H1 (cell line): ENCODE measurements around the gene TEKT1. TPM values are rescaled to one million over a fixed set of nuclear protein-coding genes. Genes with fewer than 3 reads are reported as not detected.

Experiments used
- CTCF ChIA-PET: fragments of 300-600 bp; sonication (Branson Sonifier 250); formaldehyde crosslinking; loops from one replicate; lab custom pipeline; 2021; ENCODE audit not compliant: partially characterized antibody; lab: Charles Lee
- POLR2A ChIA-PET: fragments of 300-600 bp; sonication (Branson Sonifier 250); formaldehyde crosslinking; loops from one replicate; lab custom pipeline; 2021; ENCODE audit warnings: inconsistent platforms; ENCODE audit not compliant: partially characterized antibody; lab: Charles Lee
- DNase-seq, 2 experiments: peaks; one replicate each; pipeline versions ENCODE4 v3.0.0 to v3.0.0-alpha.2; 2010 to 2022; ENCODE audit warnings: low spot score in 2 of 2, low read depth in 1 of 2, mixed read lengths in 1 of 2
- FAIRE-seq: peaks from 2 replicates; lab custom pipeline; 2011; peaks lifted over from hg19 to GRCh38; lab: Jason Lieb, UNC
- H2AFZ ChIP-seq: 2 replicates; pipeline ENCODE4 v1.8.1; 2012; ENCODE audit warnings: low read length, inconsistent platforms
- H2AK5ac ChIP-seq: 2 replicates; pipeline ENCODE4 v1.6.1; 2013; ENCODE audit warnings: low read depth, low read length
- H2BK120ac ChIP-seq: replicated peaks from 2 replicates; pipeline ENCODE3; 2013; ENCODE audit warnings: low read depth, low read length, inconsistent platforms
- H2BK12ac ChIP-seq: 2 replicates; pipeline ENCODE4 v1.6.1; 2013; ENCODE audit warnings: low read depth, low read length
- H2BK15ac ChIP-seq: 2 replicates; pipeline ENCODE4 v1.6.1; 2013; ENCODE audit warnings: low read length
- H2BK20ac ChIP-seq: 2 replicates; pipeline ENCODE4 v1.6.1; 2013; ENCODE audit warnings: low read length
- H2BK5ac ChIP-seq: 2 replicates; pipeline ENCODE4 v1.6.1; 2013; ENCODE audit warnings: low read depth, low read length
- H3K14ac ChIP-seq: 2 replicates; pipeline ENCODE4 v1.6.1; 2013; ENCODE audit warnings: inconsistent platforms; ENCODE audit not compliant: insufficient read length
- H3K18ac ChIP-seq: 2 replicates; pipeline ENCODE4 v1.6.1; 2013; ENCODE audit warnings: low read length; ENCODE audit errors: extremely low read depth
- H3K23ac ChIP-seq: 2 replicates; pipeline ENCODE4 v1.6.1; 2013; ENCODE audit warnings: inconsistent platforms; ENCODE audit not compliant: insufficient read length
- H3K23me2 ChIP-seq: 2 replicates; pipeline ENCODE4 v1.6.1; 2013; ENCODE audit warnings: low read depth, low read length
- H3K27ac ChIP-seq: 2 replicates; pipeline ENCODE4 v1.6.1; 2011; ENCODE audit warnings: low read depth, low read length, inconsistent platforms
- H3K27me3 ChIP-seq, 4 experiments: replicated peaks in 1 of 4; 1 replicate in 1 of 4; 2 replicates in 3 of 4; pipeline versions ENCODE4 v1.6.1 to v1.8.1; 2011 to 2013; ENCODE audit warnings: low read length in 3 of 4, mild to moderate bottlenecking in 3 of 4, inconsistent platforms in 2 of 4, mixed read lengths in 2 of 4, moderate library complexity in 1 of 4; ENCODE audit not compliant: control insufficient read depth in 3 of 4, insufficient read depth in 3 of 4; ENCODE audit errors: extremely low read depth in 1 of 4
- H3K36me3 ChIP-seq, 4 experiments: 2 replicates each; pipeline versions ENCODE4 v1.6.1 to v1.8.1; 2011 to 2013; ENCODE audit warnings: mild to moderate bottlenecking in 4 of 4, low read length in 3 of 4, moderate library complexity in 2 of 4, control low read depth in 1 of 4, inconsistent platforms in 1 of 4; ENCODE audit not compliant: insufficient read depth in 4 of 4, control insufficient read depth in 2 of 4
- H3K4ac ChIP-seq: replicated peaks from 2 replicates; pipeline ENCODE3; 2013; ENCODE audit warnings: low read length, low read depth, mixed read lengths, inconsistent platforms; ENCODE audit not compliant: insufficient read length
- H3K4me1 ChIP-seq, 4 experiments: replicated peaks in 1 of 4; 1 replicate in 1 of 4; 2 replicates in 3 of 4; pipeline versions ENCODE4 v1.6.1 to v1.8.1; 2011 to 2013; ENCODE audit warnings: low read length in 3 of 4, inconsistent platforms in 2 of 4, mixed read lengths in 1 of 4; ENCODE audit not compliant: insufficient read depth in 4 of 4, control insufficient read depth in 3 of 4
- H3K4me2 ChIP-seq, 2 experiments: 2 replicates each; pipeline versions ENCODE4 v1.6.1 to v1.8.1; 2011 to 2013; ENCODE audit warnings: low read depth in 2 of 2, low read length in 2 of 2, control low read depth in 1 of 2, inconsistent platforms in 1 of 2, mild to moderate bottlenecking in 1 of 2; ENCODE audit not compliant: insufficient read depth in 1 of 2
- H3K4me3 ChIP-seq, 4 experiments: fragments of 200-600, 300-600 bp in 1 of 4; sonication (generic), shearing (Covaris generic), sonication (Bioruptor Twin) in 1 of 4; 2 replicates each; pipeline versions ENCODE4 v1.5.1 to v1.8.1; 2011 to 2016; ENCODE audit warnings: low read length in 4 of 4, low read depth in 3 of 4, control low read depth in 2 of 4, inconsistent platforms in 2 of 4, mild to moderate bottlenecking in 2 of 4, mixed read lengths in 1 of 4, moderate library complexity in 1 of 4; ENCODE audit not compliant: insufficient read depth in 2 of 4; ENCODE audit errors: extremely low read depth in 1 of 4
- H3K56ac ChIP-seq: replicated peaks from 2 replicates; pipeline ENCODE3; 2013; ENCODE audit warnings: low read depth, mild to moderate bottlenecking, mixed read lengths, low read length, inconsistent platforms; ENCODE audit not compliant: insufficient read length
- H3K79me1 ChIP-seq: 2 replicates; pipeline ENCODE4 v1.6.1; 2013; ENCODE audit warnings: low read depth, low read length, control low read depth
- H3K79me2 ChIP-seq, 2 experiments: 2 replicates each; pipeline versions ENCODE4 v1.6.1 to v1.8.1; 2012 to 2013; ENCODE audit warnings: low read length in 2 of 2, mild to moderate bottlenecking in 2 of 2, inconsistent platforms in 1 of 2; ENCODE audit not compliant: insufficient read depth in 2 of 2, control insufficient read depth in 1 of 2
- H3K9ac ChIP-seq, 4 experiments: replicated peaks in 1 of 4; 1 replicate in 1 of 4; 2 replicates in 3 of 4; pipeline versions ENCODE4 v1.6.1 to v1.8.1; 2011 to 2013; ENCODE audit warnings: low read depth in 3 of 4, low read length in 3 of 4, control low read depth in 2 of 4, mild to moderate bottlenecking in 2 of 4, moderate library complexity in 2 of 4, inconsistent platforms in 1 of 4; ENCODE audit errors: extremely low read depth in 1 of 4
- H3K9me3 ChIP-seq, 2 experiments: 2 replicates each; pipeline versions ENCODE4 v1.6.1 to v1.8.1; 2012 to 2013; ENCODE audit warnings: mild to moderate bottlenecking in 2 of 2, moderate library complexity in 2 of 2, control low read depth in 1 of 2, inconsistent platforms in 1 of 2, low read depth in 1 of 2, low read length in 1 of 2, mixed read lengths in 1 of 2; ENCODE audit not compliant: insufficient read depth in 2 of 2
- H4K20me1 ChIP-seq, 2 experiments: replicated peaks in 1 of 2; 2 replicates each; pipeline versions ENCODE3 to v1.8.1; 2011 to 2013; ENCODE audit warnings: inconsistent platforms in 2 of 2, low read length in 2 of 2, mild to moderate bottlenecking in 1 of 2; ENCODE audit not compliant: insufficient read depth in 2 of 2, control insufficient read depth in 1 of 2
- H4K5ac ChIP-seq: 2 replicates; pipeline ENCODE4 v1.6.1; 2013; ENCODE audit warnings: low read length, low read depth, mixed read lengths, inconsistent platforms; ENCODE audit not compliant: insufficient read length
- H4K8ac ChIP-seq: 2 replicates; pipeline ENCODE4 v1.8.0; 2013; ENCODE audit warnings: mild to moderate bottlenecking, moderate library complexity, low read length, inconsistent platforms; ENCODE audit not compliant: insufficient read depth; ENCODE audit errors: extremely low read depth
- H4K91ac ChIP-seq: replicated peaks from 2 replicates; pipeline ENCODE3; 2013; ENCODE audit warnings: low read length, mixed read lengths, inconsistent platforms; ENCODE audit not compliant: insufficient read length
- CBX8 ChIP-seq: fragments of 300-800, 300-1000 bp; sonication (generic); IDR thresholded peaks from 2 replicates; pipeline ENCODE4 v1.7.1; 2016; ENCODE audit warnings: low read depth, low read length, borderline replicate concordance
- CEBPB ChIP-seq: IDR thresholded peaks from 2 replicates; pipeline ENCODE4 v1.6.1; 2012; ENCODE audit warnings: low read depth, low read length
- EZH2 ChIP-seq: fragments of 200-600 bp; sonication (generic); IDR thresholded peaks from 2 replicates; pipeline ENCODE4 v1.7.1; 2012; ENCODE audit warnings: low read depth, mild to moderate bottlenecking, moderate library complexity, low read length, inconsistent platforms; ENCODE audit not compliant: severe bottlenecking
- FOSL1 ChIP-seq: IDR thresholded peaks from 2 replicates; pipeline ENCODE4 v1.6.1; 2011; ENCODE audit warnings: mild to moderate bottlenecking, low read depth, low read length, moderate library complexity; ENCODE audit not compliant: insufficient read depth
- GABPA ChIP-seq: IDR thresholded peaks from 2 replicates; pipeline ENCODE4 v1.6.1; 2011; ENCODE audit warnings: mild to moderate bottlenecking, low read length, moderate library complexity, borderline replicate concordance; ENCODE audit not compliant: insufficient read depth
- JUND ChIP-seq: IDR thresholded peaks from 2 replicates; pipeline ENCODE4 v1.6.1; 2011; ENCODE audit warnings: mild to moderate bottlenecking, improper control_type of control experiment, low read length
- POLR2AphosphoS5 ChIP-seq: IDR thresholded peaks from 2 replicates; pipeline ENCODE4 v1.6.1; 2011; ENCODE audit warnings: low read depth, low read length
- RFX5 ChIP-seq: IDR thresholded peaks from 2 replicates; pipeline ENCODE4 v1.6.1; 2011; ENCODE audit warnings: low read depth, low read length, improper control_type of control experiment, borderline replicate concordance
- TAF7 ChIP-seq: optimal IDR thresholded peaks from 2 replicates; pipeline ENCODE3; 2011; ENCODE audit warnings: low read depth, mild to moderate bottlenecking, inconsistent platforms, low read length, moderate library complexity, borderline replicate concordance
- TCF12 ChIP-seq: IDR thresholded peaks from 2 replicates; pipeline ENCODE4 v1.6.1; 2011; ENCODE audit warnings: low read depth, mild to moderate bottlenecking, low read length
- YY1 ChIP-seq: IDR thresholded peaks from 2 replicates; pipeline ENCODE4 v1.6.1; 2011; ENCODE audit warnings: low read depth, mild to moderate bottlenecking, low read length
- WGBS, 2 experiments: shearing (Covaris generic) in 1 of 2; methylation state at CpG; one replicate each; pipeline versions ENCODE4 v1.1.6 to v1.1.7; 2013 to 2015; ENCODE audit warnings: low lambda C conversion rate in 2 of 2, mixed read lengths in 2 of 2, inconsistent platforms in 1 of 2, low coverage in 1 of 2, missing lambda C conversion rate in 1 of 2; ENCODE audit not compliant: insufficient replicate concordance in 2 of 2, insufficient coverage in 1 of 2, insufficient read length in 1 of 2; ENCODE audit errors: extremely low coverage in 1 of 2, missing lambda C conversion rate in 1 of 2; 5-methylcytosine and 5-hydroxymethylcytosine counted together
- polyA plus RNA-seq, 7 experiments: library from polyadenylated mRNA; depleted of rRNA in 3 of 7; stranded (reverse) in 5 of 7; unstranded in 2 of 7; fragments of >200 nt in 5 of 7; fragments of 200-250 nt in 2 of 7; gene quantifications; 1 replicate in 5 of 7; 2 replicates in 1 of 7; 4 replicates in 1 of 7; pipeline versions ENCODE4 v1.2.1 to v1.2.3, GENCODE V29; 2011 to 2013; ENCODE audit warnings: missing spikeins in 2 of 7, mixed read lengths in 2 of 7
- total RNA-seq: library from RNA; stranded (reverse); fragmentation: NEBNext Ultra II Directional; extraction: Animal tissue kit (Norgen Biotek cat#: 25700); gene quantifications from 2 replicates; pipeline ENCODE4 v1.2.1, GENCODE V29; 2021

TEKT1 gene
- total and polyA plus RNA-seq, 2 of the 8 experiments (the other 6 are each of a cell fraction or from before 2014, with no cell fraction given), result not detected

- H3K14ac ChIP-seq, result no peak overlapping the region
- no peak overlapping the region for H2BK20ac ChIP-seq
- no peaks in the 10 kb centered on the region; the same call in 1 of the 2 replicates for H3K23me2 ChIP-seq
- H4K20me1 ChIP-seq, result peaks cover 1 to 6% of the 10 kb centered on the region in 2 experiments
- H3K9ac ChIP-seq, result no peak overlapping the region
- no peak overlapping the region for H4K8ac ChIP-seq
- H3K4me2 ChIP-seq, result no peak overlapping the region
- H3K4ac ChIP-seq, result no peak overlapping the region
- H4K91ac ChIP-seq, result no peak overlapping the region
- H3K18ac ChIP-seq, result no peak overlapping the region
- ChIA-PET POLR2A (no interaction called here), CTCF (no interaction called here)
- H3K27ac ChIP-seq, result no peak overlapping the region
- no peak for DNase-seq
- H3K4me1 ChIP-seq, result no peaks in the 10 kb centered on the region
- H3K36me3 ChIP-seq, result no peaks in the 10 kb centered on the region; a peak in 1 of 8 replicates
- no peak overlapping the region for H3K4me3 ChIP-seq
- H3K79me1 ChIP-seq, result peaks cover 3% of the 10 kb centered on the region; the same call in 1 of the 2 replicates
- H2AFZ ChIP-seq, result no peak overlapping the region
- H2BK120ac ChIP-seq, result no peak overlapping the region
- no peak overlapping the region for H2BK15ac ChIP-seq
- no peak for FAIRE-seq
- H4K5ac ChIP-seq, result no peak overlapping the region
- 94% methylated on average over 2 of the region's 2 CpGs; no CpG with 5 or more reads in 1 of the 2 experiments for WGBS, 2 experiments
- TF ChIP-seq JUND, result no peak
- no peak for TF ChIP-seq TAF7
- TF ChIP-seq CBX8, result no peak
- no peak for TF ChIP-seq TCF12
- no peak for TF ChIP-seq POLR2AphosphoS5
- no peak for TF ChIP-seq RFX5
- TF ChIP-seq GABPA, result no peak
- TF ChIP-seq EZH2, result no peak
- no peak for TF ChIP-seq FOSL1
- no peak for TF ChIP-seq YY1
- no peak for TF ChIP-seq CEBPB
- no peak overlapping the region for H2BK5ac ChIP-seq
- H3K27me3 ChIP-seq, result peaks cover 0 to 1% (median 0%) of the 10 kb centered on the region in 4 experiments; a peak in 1 of 7 replicates
- no peak overlapping the region for H3K23ac ChIP-seq
- H3K79me2 ChIP-seq, result peaks cover 0 to 70% of the 10 kb centered on the region in 2 experiments; a peak in 2 of 4 replicates
- H3K9me3 ChIP-seq, result no peaks in the 10 kb centered on the region
- no peak overlapping the region for H3K56ac ChIP-seq
- H2AK5ac ChIP-seq, result no peak overlapping the region
- H2BK12ac ChIP-seq, result no peak overlapping the region
Measured at GRCh38 chr17:6857904-6858303, 26.4 kb upstream of the TEKT1 start.
